Vagina (tissue), 2 donors: ENCODE measurements around the gene CD109.

Experiments used
- CTCF ChIP-seq, 3 experiments: fragments of 450-650 bp in 2 of 3; fragments of 200-600 bp in 1 of 3; sonication (generic) in 1 of 3; IDR thresholded peaks; one replicate each; pipeline ENCODE4 v1.5.1; 2017 to 2019; ENCODE audit warnings: antibody characterized with exemption in 3 of 3, mild to moderate bottlenecking in 2 of 3, moderate library complexity in 2 of 3
- POLR2A ChIP-seq, 2 donors: fragments of 450-650 bp; IDR thresholded peaks; one replicate each; pipeline ENCODE4 v1.6.1; 2017; ENCODE audit warnings: antibody characterized with exemption in 2 of 2, mild to moderate bottlenecking in 2 of 2, moderate library complexity in 2 of 2

DNA sequence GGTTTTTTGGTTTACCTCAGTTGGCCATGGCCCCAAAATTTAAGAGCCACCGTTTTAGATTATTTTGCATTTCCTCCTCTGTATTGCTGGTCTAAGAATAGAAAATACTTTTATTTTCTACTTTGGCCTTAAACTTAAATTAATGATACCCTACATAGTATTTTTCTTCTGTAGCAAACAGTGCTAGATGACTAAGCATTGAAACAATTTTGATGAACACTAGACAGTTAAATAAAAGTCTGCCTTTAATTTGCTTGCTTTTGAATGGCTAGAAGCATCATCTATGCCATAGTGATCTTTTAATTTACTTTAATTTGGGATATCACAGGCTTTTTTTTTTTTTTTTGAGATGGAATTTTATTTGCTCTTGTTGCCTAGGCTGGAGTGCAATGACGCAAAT, 106.4 kb downstream of the CD109 start:
- TF ChIP-seq CTCF (IDR thresholded peaks at IDR 0.05), result no peak
- TF ChIP-seq POLR2A (IDR thresholded peaks at IDR 0.05), result no peak
